Fibroblast of skin of left biceps (primary cell): Measurements from ENCODE around the gene SLC8A1.
A peak's percentile ranks its signal among the peaks of the same experiment; 100 is the strongest.
"Not testable (repeated sequence)": the region's sequence is repeated elsewhere in the genome, so short reads cannot be mapped to it uniquely, and the experiment has no call there.

ENCODE experiments used
- DNase-seq, 2 experiments: peaks; one replicate each; pipeline ENCODE4 v3.0.0-alpha.2; 2013; ENCODE audit warnings: low read depth in 2 of 2

The SLC8A1 gene

GRCh38 chr2:40113272-40113968 lies 338.5 kb downstream of the SLC8A1 start:
- no peak for DNase-seq

- DNase-seq = no peak
Observed at GRCh38 chr2:40109381-40109780, 342.5 kb downstream of the SLC8A1 start.

DNA sequence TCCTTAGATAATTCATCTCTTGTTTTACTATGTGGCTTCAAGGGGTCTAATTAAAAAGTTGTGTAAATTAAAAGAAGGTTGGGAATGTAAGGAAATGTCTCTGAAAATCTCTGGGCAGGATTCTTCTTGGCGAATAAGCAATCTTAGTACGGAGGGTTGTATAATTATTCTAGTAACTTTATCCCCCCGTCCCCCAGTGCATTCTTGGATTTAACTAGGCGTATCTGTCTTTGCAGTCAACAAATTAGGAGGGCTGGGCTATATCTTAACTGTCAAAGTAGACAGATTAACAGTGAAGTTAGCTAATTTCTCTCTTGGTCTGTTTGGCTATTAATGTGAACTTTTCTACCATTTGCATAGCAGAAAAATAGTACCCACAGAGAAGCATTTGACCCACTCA lies 343.0 kb downstream of the SLC8A1 start:
- no peak for DNase-seq

GRCh38 chr2:40106061-40106460 lies 345.8 kb downstream of the SLC8A1 start:
- DNase-seq = no peak

DNA sequence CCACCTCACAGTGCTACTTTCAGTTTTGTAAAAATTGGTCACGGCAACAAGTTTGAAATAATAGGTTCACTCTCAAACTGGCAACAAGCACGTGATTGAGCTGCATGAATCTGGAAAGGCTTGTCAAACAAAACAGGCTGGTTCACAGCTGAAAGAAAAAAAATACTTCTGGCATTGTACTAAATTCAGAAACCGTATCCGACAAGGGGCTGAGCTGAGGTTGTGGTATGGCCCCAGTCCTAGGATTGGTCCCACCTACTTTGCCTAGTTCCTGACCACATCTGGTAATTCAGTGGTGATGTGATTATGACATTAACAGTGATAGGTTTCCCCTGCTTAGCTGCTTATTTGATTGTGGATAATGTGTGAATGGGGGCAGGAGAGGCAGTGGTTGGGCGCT lies 346.3 kb downstream of the SLC8A1 start:
- peak; percentile 43 to 48 for DNase-seq

DNA sequence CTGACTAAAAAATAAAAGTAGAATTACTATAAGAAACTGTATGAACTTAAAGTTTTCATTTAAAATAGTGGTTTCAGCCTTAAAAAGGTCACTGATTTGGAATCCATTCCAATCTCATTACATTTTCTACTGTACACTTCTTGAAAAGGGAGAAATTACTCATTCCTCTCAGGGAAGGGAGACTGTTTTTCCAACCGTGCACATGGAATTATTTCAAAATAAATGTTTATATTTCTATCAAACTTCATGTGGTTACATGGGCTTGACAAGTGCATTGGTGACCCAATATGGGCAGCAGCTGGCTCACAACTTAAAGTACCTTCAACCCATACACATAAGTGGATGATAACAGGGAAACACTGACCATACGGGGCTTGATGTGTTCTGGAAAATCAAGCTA lies 348.3 kb downstream of the SLC8A1 start:
- DNase-seq = no peak

GRCh38 chr2:40103163-40103562 lies 348.7 kb downstream of the SLC8A1 start:
- DNase-seq = peak; percentile 74 to 76

DNA sequence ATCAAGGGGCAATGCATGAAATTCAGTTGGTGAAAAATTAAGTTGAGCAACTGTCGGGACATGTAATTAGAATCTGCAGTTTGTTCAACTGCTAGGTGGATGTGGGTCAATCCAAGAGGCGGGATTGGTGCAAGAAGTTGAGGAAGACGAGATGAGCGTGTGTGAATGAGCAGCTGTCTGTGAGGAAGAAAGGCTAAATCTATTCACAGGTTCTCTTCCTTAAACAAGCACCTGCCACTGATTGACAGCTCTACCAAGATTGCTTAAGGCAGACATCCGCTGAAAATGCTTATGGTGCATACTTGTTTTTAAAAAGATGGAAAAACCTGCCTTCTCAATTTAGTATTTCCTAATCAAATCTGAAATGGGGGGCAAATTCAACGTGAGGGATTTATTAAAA lies 349.4 kb downstream of the SLC8A1 start:
- no peak for DNase-seq

- peak; percentile 74 to 76 for DNase-seq
Observed at GRCh38 chr2:40101131-40101575, 350.7 kb downstream of the SLC8A1 start.

- DNase-seq = no peak
Observed at GRCh38 chr2:40100676-40101075, 351.2 kb downstream of the SLC8A1 start.

DNA sequence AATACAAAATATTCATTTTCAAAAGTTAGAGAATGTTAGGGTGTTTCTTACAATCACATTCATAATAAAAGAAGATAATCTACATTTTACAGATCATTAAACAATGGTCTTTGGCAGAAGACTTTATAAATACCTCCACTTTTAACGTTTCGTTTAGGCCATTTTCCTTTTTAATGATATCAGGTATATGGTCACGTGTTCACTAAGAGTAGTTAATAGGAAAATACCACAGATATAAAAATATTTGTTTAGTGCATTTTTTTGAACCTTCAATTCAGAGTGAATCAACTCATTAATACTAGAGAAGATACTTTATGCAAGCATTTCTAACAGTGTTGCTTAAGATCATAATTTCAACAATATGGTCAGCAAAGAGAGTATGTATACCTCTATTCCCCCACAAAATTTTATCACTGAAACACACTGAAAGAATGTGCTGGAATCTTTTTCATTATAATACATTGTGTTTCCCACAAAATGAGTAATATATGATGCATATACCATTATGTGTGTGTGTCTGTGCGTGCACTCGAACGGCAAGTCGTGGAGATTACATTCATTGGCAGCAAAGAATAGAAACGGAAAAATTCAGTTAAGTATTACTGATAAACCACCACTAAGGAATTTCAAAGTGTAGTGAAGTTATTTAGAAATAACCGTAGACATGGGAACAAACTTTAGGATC lies 353.0 kb downstream of the SLC8A1 start:
- peak; percentile 84 to 89 for DNase-seq

- DNase-seq = peak; percentile 70 to 73
Observed at GRCh38 chr2:40097691-40098385, 354.1 kb downstream of the SLC8A1 start.

DNA sequence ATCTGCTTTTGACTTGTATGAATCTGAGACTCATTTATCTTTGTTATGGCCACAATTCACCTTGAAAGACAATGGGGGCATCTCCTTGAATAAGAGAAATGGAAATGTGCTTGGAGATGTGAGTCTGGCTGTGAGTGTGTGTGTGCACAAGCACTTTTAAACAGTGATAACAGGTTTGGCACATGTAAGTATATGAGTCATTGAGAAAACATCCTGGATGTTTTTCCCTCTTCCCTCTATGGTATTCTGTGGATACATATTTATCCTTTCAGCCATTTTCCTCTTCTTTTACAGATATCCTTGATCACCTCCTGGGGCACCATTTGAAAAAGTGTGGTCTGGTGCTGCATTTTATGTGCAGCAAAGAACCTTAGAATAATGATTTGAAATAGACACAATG lies 355.5 kb downstream of the SLC8A1 start:
- DNase-seq = peak; percentile 46 to 58

DNA sequence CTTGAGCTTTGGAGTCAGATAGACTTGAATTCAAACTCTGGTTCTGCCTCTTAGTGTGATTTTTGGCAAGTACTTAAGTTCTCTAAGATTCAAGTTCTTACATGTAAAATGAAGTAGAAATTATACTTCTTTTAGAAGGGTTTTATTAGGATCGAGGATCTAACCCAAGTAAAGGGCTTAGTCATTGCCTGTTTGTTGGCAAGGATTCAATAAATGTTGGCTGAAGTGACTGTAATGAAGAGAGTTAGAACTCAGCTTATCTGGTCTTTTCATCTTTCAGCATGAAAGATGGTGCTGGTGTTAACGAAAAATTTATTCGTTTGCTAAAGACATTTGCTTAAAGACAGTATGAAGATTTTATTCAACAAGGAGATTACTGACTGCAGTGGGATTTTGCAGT lies 356.9 kb downstream of the SLC8A1 start:
- peak in 1 of 2 experiments; percentile 51 for DNase-seq

DNA sequence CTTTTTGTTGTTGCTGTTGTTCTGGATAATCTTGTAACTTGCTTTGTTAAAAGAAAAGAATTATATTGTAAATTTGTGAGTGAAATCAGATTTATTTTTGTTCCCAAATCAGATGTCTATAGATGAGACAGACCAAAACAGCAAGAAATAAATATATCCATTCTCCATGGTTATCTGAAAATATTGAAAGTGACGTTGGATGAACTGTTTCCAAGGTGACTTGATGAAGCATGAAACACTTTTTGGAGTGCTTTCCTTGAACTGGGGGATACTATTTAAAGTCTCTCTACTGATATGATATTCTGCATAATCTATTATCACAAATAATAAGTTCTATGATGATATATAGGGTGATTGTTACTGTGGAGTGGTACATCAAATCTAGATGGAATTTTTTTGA lies 357.4 kb downstream of the SLC8A1 start:
- no peak for DNase-seq

DNA sequence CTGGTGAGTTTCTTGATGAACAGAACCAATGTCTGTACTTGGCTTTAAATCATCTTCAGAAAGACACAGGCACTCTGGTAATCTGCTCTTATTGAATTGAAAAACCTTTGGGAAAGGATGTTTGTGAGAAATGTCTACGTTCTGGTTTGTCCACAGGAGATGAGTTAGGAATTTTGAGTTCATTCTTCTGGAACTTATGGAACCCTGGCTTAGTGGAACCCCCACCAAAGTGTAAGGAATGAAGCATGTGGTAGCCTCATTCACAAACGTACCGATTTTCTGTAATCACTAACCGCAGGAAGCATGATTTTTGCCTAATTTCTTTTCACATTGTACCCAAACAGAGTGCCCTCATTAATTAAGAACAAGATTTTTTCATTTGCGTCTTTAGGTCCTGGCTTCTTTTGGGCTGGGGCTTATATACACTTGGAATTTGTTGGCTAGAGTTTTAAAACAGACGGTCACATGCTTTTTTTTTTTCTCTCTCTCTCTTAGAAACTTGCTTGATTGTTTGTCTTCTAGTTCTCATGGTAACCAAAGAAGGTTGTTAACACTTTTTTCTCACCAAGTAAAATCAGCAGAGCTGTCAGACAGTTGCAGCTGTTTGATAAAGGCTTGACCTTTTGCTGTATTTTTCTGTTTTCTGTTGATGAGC lies 358.7 kb downstream of the SLC8A1 start:
- DNase-seq = no peak

- DNase-seq = no peak
Observed at GRCh38 chr2:40090044-40090443, 361.8 kb downstream of the SLC8A1 start.

DNA sequence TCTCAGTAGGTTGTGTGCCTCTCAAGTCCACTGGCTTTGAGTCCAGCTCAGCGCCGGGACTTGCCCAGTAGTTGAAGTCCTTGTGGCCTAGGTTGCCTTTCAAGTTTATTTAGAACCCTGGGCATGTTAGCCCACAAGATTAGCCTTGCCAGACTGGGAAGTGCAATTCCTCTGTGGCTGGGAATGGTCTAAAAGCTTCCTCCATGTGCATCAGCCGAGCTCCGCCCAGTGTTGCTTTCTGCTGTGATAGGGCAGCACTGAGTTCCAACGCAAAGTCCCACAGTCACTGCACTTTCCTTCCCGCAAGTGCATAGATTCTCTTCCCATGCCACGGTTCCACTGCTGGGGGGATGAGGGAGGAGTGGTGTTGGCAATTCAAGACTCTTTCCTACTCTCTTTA lies 364.0 kb downstream of the SLC8A1 start:
- no peak for DNase-seq

DNA sequence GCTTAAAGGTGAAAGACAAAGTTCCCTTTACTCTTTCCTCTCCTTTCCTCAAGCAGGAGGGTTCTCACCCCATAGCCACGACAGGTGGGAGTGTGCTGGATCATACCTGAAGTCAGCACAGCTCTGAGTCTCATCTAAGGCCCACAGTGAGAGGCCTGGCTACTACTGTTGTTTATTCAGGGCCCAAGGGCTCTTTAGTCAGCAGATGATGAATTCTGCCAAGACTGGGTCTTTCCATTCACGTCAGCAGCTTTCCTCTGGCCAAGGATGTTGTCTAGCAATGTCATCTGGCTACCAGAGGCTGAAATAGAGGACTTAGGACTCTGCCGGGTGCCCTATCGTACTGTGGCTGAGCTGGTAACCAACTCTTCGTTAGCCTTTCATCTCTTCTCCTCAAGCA lies 364.5 kb downstream of the SLC8A1 start:
- DNase-seq = no peak

DNA sequence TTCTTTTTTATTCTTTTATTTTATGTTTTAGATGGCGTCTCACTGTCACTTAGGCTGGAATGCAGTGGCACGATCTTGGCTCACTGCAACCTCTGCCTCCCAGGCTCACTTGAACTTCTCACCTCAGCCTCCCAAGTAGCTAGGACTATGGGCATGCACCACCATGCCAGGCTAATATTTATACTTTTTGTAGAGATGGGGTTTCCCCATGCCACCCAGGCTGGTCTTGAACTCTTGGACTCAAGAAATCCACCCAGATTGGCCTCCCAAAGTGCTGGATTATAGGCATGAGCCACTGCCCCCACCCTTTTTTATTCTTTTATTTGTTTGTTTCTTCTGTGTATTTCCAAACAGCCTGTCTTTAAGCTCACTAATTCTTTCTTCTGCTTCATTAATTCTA lies 366.1 kb downstream of the SLC8A1 start:
- no peak for DNase-seq

- not testable (repeated sequence) for DNase-seq
Observed at GRCh38 chr2:40073336-40073735, 378.6 kb downstream of the SLC8A1 start.
